GM21515 (cell line): ENCODE measurements around the gene SLC36A1.

Experiments
- ATAC-seq: cut with Tn5 transposase; IDR thresholded peaks from one replicate; pipeline ENCODE4 v1.9.1; 2021; ENCODE audit not compliant: unreplicated experiment

The SLC36A1 gene

GRCh38 chr5:151528996-151529395 is 81.6 kb downstream of the SLC36A1 start:
- ATAC-seq, result no peak

- no peak for ATAC-seq
These were observed 84.2 kb downstream of the SLC36A1 start for GRCh38 chr5:151531581-151531980.

GRCh38 chr5:151532416-151532815 is 85.0 kb downstream of the SLC36A1 start:
- no peak for ATAC-seq

GRCh38 chr5:151534350-151534749 is 86.9 kb downstream of the SLC36A1 start:
- no peak for ATAC-seq

- no peak for ATAC-seq
These were observed 89.6 kb downstream of the SLC36A1 start for GRCh38 chr5:151537044-151537443.

- ATAC-seq, result no peak
These were observed 94.2 kb downstream of the SLC36A1 start for GRCh38 chr5:151541571-151541970.
